GM21360 (cell line): ENCODE results near the gene RELT.
"Not testable (repeated sequence)": the region's sequence is repeated elsewhere in the genome, so short reads cannot be mapped to it uniquely, and the experiment has no call there.

Experiments used
- ATAC-seq: cut with Tn5 transposase; IDR thresholded peaks from one replicate; pipeline ENCODE4 v1.9.1; 2021; ENCODE audit warnings: mild to moderate bottlenecking, moderate library complexity; ENCODE audit not compliant: unreplicated experiment

The RELT gene

GRCh38 chr11:73428227-73428626 lies 52.0 kb downstream of the RELT start:
- ATAC-seq = no peak

- ATAC-seq = no peak
These were observed 52.5 kb downstream of the RELT start for GRCh38 chr11:73428699-73429098.

- no peak for ATAC-seq
These were observed 53.0 kb downstream of the RELT start for GRCh38 chr11:73429121-73429750.

- ATAC-seq = no peak
These were observed 54.1 kb downstream of the RELT start for GRCh38 chr11:73430326-73430725.

- no peak for ATAC-seq
These were observed 55.2 kb downstream of the RELT start for GRCh38 chr11:73431396-73431795.

- ATAC-seq = not testable (repeated sequence)
These were observed 60.7 kb downstream of the RELT start for GRCh38 chr11:73436859-73437258.

- no peak for ATAC-seq
These were observed 63.0 kb downstream of the RELT start for GRCh38 chr11:73439002-73439843.

- ATAC-seq = no peak
These were observed 69.8 kb downstream of the RELT start for GRCh38 chr11:73445980-73446379.

GRCh38 chr11:73446766-73447165 lies 70.6 kb downstream of the RELT start:
- ATAC-seq = no peak
